ENCODE data around the gene MACF1. TPM values are rescaled to one million over a fixed set of nuclear protein-coding genes. Genes with fewer than 3 reads are reported as not detected.

Gene MACF1
- total RNA-seq, 1 donor from 2014 or later: 657 TPM

GRCh38 chr1:39272798-39273469 is 68.4 kb downstream of the MACF1 start:
- H3K27ac Mint-ChIP-seq (ENCODE audit: unreplicated experiment): peak overlapping the region; percentile 98
- peaks cover 21% of the 10 kb centered on the region for H3K9me3 Mint-ChIP-seq (ENCODE audit: unreplicated experiment)
- DNase-seq: no peak
- peaks cover 6% of the 10 kb centered on the region for H3K27me3 Mint-ChIP-seq (ENCODE audit: unreplicated experiment)
- H3K36me3 Mint-ChIP-seq (ENCODE audit: unreplicated experiment): no peaks in the 10 kb centered on the region
- no peak for TF ChIP-seq CTCF (IDR thresholded peaks at IDR 0.05; ENCODE audit: partially characterized antibody, unreplicated experiment)
- H3K4me1 Mint-ChIP-seq (ENCODE audit: low read depth, unreplicated experiment): peaks cover 72% of the 10 kb centered on the region
- peak overlapping the region; percentile 78 for H3K4me3 Mint-ChIP-seq (ENCODE audit: unreplicated experiment)

- no peak for TF ChIP-seq CTCF (IDR thresholded peaks at IDR 0.05; ENCODE audit: partially characterized antibody, unreplicated experiment)
- H3K27ac Mint-ChIP-seq (ENCODE audit: unreplicated experiment): no peak overlapping the region
- H3K27me3 Mint-ChIP-seq (ENCODE audit: unreplicated experiment): no peaks in the 10 kb centered on the region
- peaks cover 7% of the 10 kb centered on the region for H3K9me3 Mint-ChIP-seq (ENCODE audit: unreplicated experiment)
- H3K36me3 Mint-ChIP-seq (ENCODE audit: unreplicated experiment): no peaks in the 10 kb centered on the region
- no peak for DNase-seq
- H3K4me1 Mint-ChIP-seq (ENCODE audit: low read depth, unreplicated experiment): peaks cover 52% of the 10 kb centered on the region
- H3K4me3 Mint-ChIP-seq (ENCODE audit: unreplicated experiment): no peak overlapping the region
Observed at GRCh38 chr1:39275836-39276507, 71.5 kb downstream of the MACF1 start.

GRCh38 chr1:39277879-39278278 is 73.4 kb downstream of the MACF1 start:
- Mint-ChIP-seq H3K4me3 (ENCODE audit: unreplicated experiment) (peak overlapping the region; percentile 20), H3K36me3 (ENCODE audit: unreplicated experiment) (no peaks in the 10 kb centered on the region), H3K27me3 (ENCODE audit: unreplicated experiment) (no peaks in the 10 kb centered on the region), H3K4me1 (ENCODE audit: low read depth, unreplicated experiment) (peaks cover 39% of the 10 kb centered on the region), H3K9me3 (ENCODE audit: unreplicated experiment) (peaks cover 1% of the 10 kb centered on the region), H3K27ac (ENCODE audit: unreplicated experiment) (peak overlapping the region; percentile 30)
- DNase-seq: no peak
- TF ChIP-seq CTCF (IDR thresholded peaks at IDR 0.05; ENCODE audit: partially characterized antibody, unreplicated experiment): no peak

GRCh38 chr1:39282537-39283216 is 78.2 kb downstream of the MACF1 start:
- no peak for DNase-seq
- Mint-ChIP-seq H3K4me3 (ENCODE audit: unreplicated experiment) (no peak overlapping the region), H3K27ac (ENCODE audit: unreplicated experiment) (peak overlapping the region; percentile 63), H3K9me3 (ENCODE audit: unreplicated experiment) (peaks cover 4% of the 10 kb centered on the region), H3K27me3 (ENCODE audit: unreplicated experiment) (peaks cover 2% of the 10 kb centered on the region), H3K36me3 (ENCODE audit: unreplicated experiment) (no peaks in the 10 kb centered on the region), H3K4me1 (ENCODE audit: low read depth, unreplicated experiment) (peaks cover 19% of the 10 kb centered on the region)
- TF ChIP-seq CTCF (IDR thresholded peaks at IDR 0.05; ENCODE audit: partially characterized antibody, unreplicated experiment): no peak
